ENCODE data around the gene LSM10.

The LSM10 gene

GRCh38 chr1:36408479-36408878, 10.8 kb upstream of the LSM10 start:
- no peak for DNase-seq (ENCODE audit: low read depth in 2 of 2)

- no peak for DNase-seq (ENCODE audit: low read depth in 2 of 2)
These were observed 8.7 kb upstream of the LSM10 start for GRCh38 chr1:36406440-36406839.

- DNase-seq (ENCODE audit: low read depth in 2 of 2) = no peak
These were observed 4.8 kb upstream of the LSM10 start for GRCh38 chr1:36402504-36402890.

- no peak for DNase-seq (ENCODE audit: low read depth in 2 of 2)
These were observed 4.1 kb upstream of the LSM10 start for GRCh38 chr1:36401602-36402503.

GRCh38 chr1:36400825-36401601, 3.3 kb upstream of the LSM10 start:
- DNase-seq (ENCODE audit: low read depth in 2 of 2) = no peak

GRCh38 chr1:36400514-36400824, 2.8 kb upstream of the LSM10 start:
- no peak for DNase-seq (ENCODE audit: low read depth in 2 of 2)

- no peak for DNase-seq (ENCODE audit: low read depth in 2 of 2)
These were observed 766 bp upstream of the LSM10 start for GRCh38 chr1:36398370-36398977.

GRCh38 chr1:36397083-36397377, 678 bp downstream of the LSM10 start:
- DNase-seq (ENCODE audit: low read depth in 2 of 2) = no peak

- no peak for DNase-seq (ENCODE audit: low read depth in 2 of 2)
These were observed 1.3 kb downstream of the LSM10 start for GRCh38 chr1:36396359-36396758.

- no peak for DNase-seq (ENCODE audit: low read depth in 2 of 2)
These were observed 4.0 kb downstream of the LSM10 start for GRCh38 chr1:36393686-36394085.

- no peak for DNase-seq (ENCODE audit: low read depth in 2 of 2)
These were observed 4.9 kb downstream of the LSM10 start for GRCh38 chr1:36392836-36393235.

- DNase-seq (ENCODE audit: low read depth in 2 of 2) = no peak
These were observed 6.4 kb downstream of the LSM10 start for GRCh38 chr1:36391271-36391670.

GRCh38 chr1:36390411-36390810, 7.3 kb downstream of the LSM10 start:
- DNase-seq (ENCODE audit: low read depth in 2 of 2) = no peak

- DNase-seq (ENCODE audit: low read depth in 2 of 2) = no peak
These were observed 7.7 kb downstream of the LSM10 start for GRCh38 chr1:36389999-36390398.

GRCh38 chr1:36389261-36389660, 8.4 kb downstream of the LSM10 start:
- no peak for DNase-seq (ENCODE audit: low read depth in 2 of 2)

- DNase-seq (ENCODE audit: low read depth in 2 of 2) = no peak
These were observed 10.4 kb downstream of the LSM10 start for GRCh38 chr1:36387141-36387949.

- peak; percentile 78 to 94 for DNase-seq (ENCODE audit: low read depth in 2 of 2)
These were observed 11.2 kb downstream of the LSM10 start for GRCh38 chr1:36386265-36387140.

GRCh38 chr1:36385410-36386264, 12.1 kb downstream of the LSM10 start, which contains the start of gene STK40:
Gene STK40, minus strand, starts transcription at chr1:36385924. Its CDS starts 24,592 bp downstream, at chr1:36361332.
- DNase-seq (ENCODE audit: low read depth in 2 of 2) = peak; percentile 97 to 98

- no peak for DNase-seq (ENCODE audit: low read depth in 2 of 2)
These were observed 12.9 kb downstream of the LSM10 start for GRCh38 chr1:36384542-36385409.

Data from stimulated activated CD8-positive, alpha-beta memory T cell treated with anti-CD3 and anti-CD28 coated beads, Interleukin-15, amount 100 ng/mL, for 4 hours (primary cell).